Mucosa of descending colon (tissue), 3 donors: ENCODE results near the gene EMCN. TPM values are rescaled to one million over a fixed set of nuclear protein-coding genes. Genes with fewer than 3 reads are reported as not detected.
"Not testable (repeated sequence)": the region's sequence is repeated elsewhere in the genome, so short reads cannot be mapped to it uniquely, and the experiment has no call there.

Experiments
- ATAC-seq: fragments of 200-7000 bp; cut with Tn5 transposase; one replicate; pipeline ENCODE4 v1.9.1; 2020; ENCODE audit warnings: mild to moderate bottlenecking, moderate library complexity
- DNase-seq, 3 donors: peaks; one replicate each; pipeline ENCODE4 v3.0.0-alpha.2; 2020
- H3K36me3 ChIP-seq: fragments of 200-600 bp; one replicate; pipeline ENCODE4 v1.8.0; 2021; ENCODE audit warnings: low read depth, mild to moderate bottlenecking
- H3K4me1 ChIP-seq: fragments of 200-600 bp; one replicate; pipeline ENCODE4 v1.8.0; 2021; ENCODE audit warnings: low read depth, mild to moderate bottlenecking
- H3K4me3 ChIP-seq: fragments of 200-600 bp; one replicate; pipeline ENCODE4 v1.8.0; 2021; ENCODE audit warnings: mild to moderate bottlenecking
- H3K9me3 ChIP-seq: fragments of 200-600 bp; one replicate; pipeline ENCODE4 v1.8.0; 2021; ENCODE audit warnings: mild to moderate bottlenecking
- CTCF ChIP-seq: fragments of 200-600 bp; IDR thresholded peaks from one replicate; pipeline ENCODE4 v1.8.0; 2022; ENCODE audit warnings: antibody characterized with exemption, mild to moderate bottlenecking
- intact Hi-C, 2 donors: fragments of 100-400 bp; cut with DNase I in 1 of 2; cut with micrococcal nuclease in 1 of 2; formaldehyde crosslinking; loops; one replicate each; pipeline versions ENCODE4 v1.11.0 to v1.11.1; 2022; cut with DNase I, micrococcal nuclease
- total RNA-seq, 3 donors: library from RNA; stranded (reverse); fragmentation: NEBNext Ultra II Directional in 2 of 3; extraction: Animal tissue kit (Norgen Biotek cat#: 25700) in 2 of 3; gene quantifications; one replicate each; pipeline versions ENCODE4 v1.2.1 to v1.2.4, GENCODE V29; 2021 to 2023
- donor health status: DM: no; HTN: no; CAD: no; lungs with moderate emphysema.
- donor health status: DM: no; HTN: no; CAD: no.
- donor health status: DM: no; HTN: yes; CAD: no.

Gene EMCN
- total RNA-seq, 3 donors from 2014 or later, result 3.1 to 8.0 (median 4.5) TPM

GRCh38 chr4:100386270-100386669 is 131.6 kb downstream of the EMCN start:
- Histone ChIP-seq H3K4me1 (no peaks in the 10 kb centered on the region), H3K36me3 (no peaks in the 10 kb centered on the region), H3K4me3 (no peak overlapping the region), H3K9me3 (no peaks in the 10 kb centered on the region)
- DNase-seq, result no peak
- no peak for TF ChIP-seq CTCF
- intact Hi-C loops, result no loop called here
- no peak for ATAC-seq

- intact Hi-C loops, H3K4me3 ChIP-seq, H3K36me3 ChIP-seq, H3K9me3 ChIP-seq, ATAC-seq, DNase-seq, H3K4me1 ChIP-seq: not testable (repeated sequence)
Measured at GRCh38 chr4:100380401-100380800, 137.4 kb downstream of the EMCN start.

GRCh38 chr4:100379583-100380105 is 138.2 kb downstream of the EMCN start:
- DNase-seq, result peak in 1 of 3 donors; percentile 22
- H3K9me3 ChIP-seq, result no peaks in the 10 kb centered on the region
- no peak for ATAC-seq
- H3K4me1 ChIP-seq, result no peaks in the 10 kb centered on the region
- no peaks in the 10 kb centered on the region for H3K36me3 ChIP-seq
- no peak for TF ChIP-seq CTCF
- intact Hi-C loops, result no loop called here
- no peak overlapping the region for H3K4me3 ChIP-seq

- no peaks in the 10 kb centered on the region for H3K4me1 ChIP-seq
- DNase-seq (no peak), ATAC-seq (no peak)
- no peak for TF ChIP-seq CTCF
- no peaks in the 10 kb centered on the region for H3K36me3 ChIP-seq
- intact Hi-C loops, result no loop called here
- H3K4me3 ChIP-seq, result no peak overlapping the region
- H3K9me3 ChIP-seq, result no peaks in the 10 kb centered on the region
Measured at GRCh38 chr4:100372432-100372831, 145.4 kb downstream of the EMCN start.

GRCh38 chr4:100369871-100370270 is 148.0 kb downstream of the EMCN start:
- TF ChIP-seq CTCF, result no peak
- H3K4me1 ChIP-seq, result no peaks in the 10 kb centered on the region
- DNase-seq (no peak), ATAC-seq (no peak)
- intact Hi-C loops, result no loop called here
- H3K4me3 ChIP-seq, result no peak overlapping the region
- no peaks in the 10 kb centered on the region for H3K9me3 ChIP-seq
- H3K36me3 ChIP-seq, result no peaks in the 10 kb centered on the region

GRCh38 chr4:100367451-100367850 is 150.4 kb downstream of the EMCN start:
- Histone ChIP-seq H3K9me3 (no peaks in the 10 kb centered on the region), H3K4me3 (no peak overlapping the region), H3K4me1 (no peaks in the 10 kb centered on the region), H3K36me3 (no peaks in the 10 kb centered on the region)
- TF ChIP-seq CTCF, result no peak
- intact Hi-C loops, result no loop called here
- DNase-seq, result no peak
- ATAC-seq, result no peak
